RWPE1 (cell line): Measurements from ENCODE around the gene AMOTL2.

Experiments used
- CTCF ChIA-PET: fragments of 350-600 bp; sonication (Branson Sonifier 250); formaldehyde crosslinking; extraction: SDS; loops from one replicate; lab custom pipeline; 2021; lab: Yijun Ruan, JAX
- POLR2A ChIA-PET: fragments of 400-600 bp; formaldehyde crosslinking; extraction: SDS; loops from one replicate; lab custom pipeline; 2020; ENCODE audit warnings: antibody characterized with exemption; ENCODE audit not compliant: low non-redundant PET; lab: Yijun Ruan, JAX
- DNase-seq: peaks from one replicate; pipeline ENCODE4 v3.0.0; 2012; ENCODE audit warnings: low spot score
- H3K27ac ChIP-seq: fragments of 450-650 bp; 2 replicates; pipeline ENCODE4 v1.5.1; 2017
- CTCF ChIP-seq: fragments of 450-650 bp; conservative IDR thresholded peaks from 2 replicates; pipeline ENCODE4 v1.5.1; 2017; ENCODE audit warnings: low read depth, mild to moderate bottlenecking

Gene AMOTL2

GRCh38 chr3:134326760-134327593 lies 47.3 kb downstream of the AMOTL2 start:
- TF ChIP-seq CTCF: no peak
- ChIA-PET POLR2A (no interaction called here), CTCF (no interaction called here)
- peak; percentile 87 for DNase-seq
- peak overlapping the region; percentile 99 for H3K27ac ChIP-seq

- peak overlapping the region; percentile 99 for H3K27ac ChIP-seq
- DNase-seq: no peak
- TF ChIP-seq CTCF: no peak
- POLR2A ChIA-PET: no interaction called here
- CTCF ChIA-PET: no interaction called here
Observed at GRCh38 chr3:134326126-134326525, 48.1 kb downstream of the AMOTL2 start.

- peak overlapping the region; percentile 99 for H3K27ac ChIP-seq
- DNase-seq: no peak
- no peak for TF ChIP-seq CTCF
- ChIA-PET CTCF (no interaction called here), POLR2A (no interaction called here)
Observed at GRCh38 chr3:134325706-134326105, 48.5 kb downstream of the AMOTL2 start.

GRCh38 chr3:134325061-134325705 lies 49.1 kb downstream of the AMOTL2 start:
- peak overlapping the region; percentile 99 for H3K27ac ChIP-seq
- ChIA-PET CTCF (no interaction called here), POLR2A (no interaction called here)
- no peak for DNase-seq
- no peak for TF ChIP-seq CTCF

- DNase-seq: no peak
- CTCF ChIA-PET: interaction anchor here (0.7 kb wide), 1 partner anchor 144 kb away, joined by 3 read pairs; no protein-coding TSS in a partner anchor
- no peak for TF ChIP-seq CTCF
- H3K27ac ChIP-seq: peak overlapping the region; percentile 31
- POLR2A ChIA-PET: no interaction called here
Observed at GRCh38 chr3:134323966-134324962, 50.0 kb downstream of the AMOTL2 start.

GRCh38 chr3:134322286-134322685 lies 52.0 kb downstream of the AMOTL2 start:
- H3K27ac ChIP-seq: no peak overlapping the region
- no peak for DNase-seq
- ChIA-PET CTCF (no interaction called here), POLR2A (no interaction called here)
- no peak for TF ChIP-seq CTCF
